HG02885 (cell line): ENCODE results near the gene CAMK2G.

ENCODE experiments used
- ATAC-seq: cut with Tn5 transposase; IDR thresholded peaks from one replicate; pipeline ENCODE4 v1.9.1; 2021; ENCODE audit warnings: mild to moderate bottlenecking; ENCODE audit not compliant: unreplicated experiment, poor library complexity

CAMK2G gene

GRCh38 chr10:73884017-73884416 is 9.7 kb upstream of the CAMK2G start:
- ATAC-seq, result no peak

GRCh38 chr10:73881221-73881919 is 7.0 kb upstream of the CAMK2G start:
- no peak for ATAC-seq

- ATAC-seq, result peak; percentile 89
These were observed 5.2 kb upstream of the CAMK2G start for GRCh38 chr10:73879296-73880173.

- ATAC-seq, result no peak
These were observed 4.0 kb upstream of the CAMK2G start for GRCh38 chr10:73878365-73878764.

GRCh38 chr10:73877533-73878160 is 3.3 kb upstream of the CAMK2G start:
- ATAC-seq, result no peak

- ATAC-seq, result no peak
These were observed 2.6 kb upstream of the CAMK2G start for GRCh38 chr10:73876971-73877370.

- no peak for ATAC-seq
These were observed 2.2 kb upstream of the CAMK2G start for GRCh38 chr10:73876566-73876965.

GRCh38 chr10:73876157-73876556 is 1.8 kb upstream of the CAMK2G start:
- ATAC-seq, result no peak

- no peak for ATAC-seq
These were observed 752 bp upstream of the CAMK2G start for GRCh38 chr10:73875139-73875475.

- ATAC-seq, result no peak
These were observed 528 bp downstream of the CAMK2G start for GRCh38 chr10:73873838-73874215.

GRCh38 chr10:73873142-73873837 is 1.1 kb downstream of the CAMK2G start:
- no peak for ATAC-seq

GRCh38 chr10:73872190-73872710 is 2.1 kb downstream of the CAMK2G start:
- no peak for ATAC-seq

GRCh38 chr10:73871295-73872189 is 2.8 kb downstream of the CAMK2G start:
- ATAC-seq, result no peak

- no peak for ATAC-seq
These were observed 5.6 kb downstream of the CAMK2G start for GRCh38 chr10:73868655-73869195.

GRCh38 chr10:73867871-73868631 is 6.3 kb downstream of the CAMK2G start:
- no peak for ATAC-seq

GRCh38 chr10:73867126-73867807 is 7.1 kb downstream of the CAMK2G start:
- no peak for ATAC-seq

- ATAC-seq, result no peak
These were observed 7.7 kb downstream of the CAMK2G start for GRCh38 chr10:73866621-73867020.
